ENCODE data around the gene DIS3L2.
A peak's percentile ranks its signal among the peaks of the same experiment; 100 is the strongest.

The DIS3L2 gene

GRCh38 chr2:231965102-231965501 is 3.6 kb downstream of the DIS3L2 start:
- no peak for DNase-seq (ENCODE audit: low spot score)
- no peaks in the 10 kb centered on the region for H3K27me3 ChIP-seq (ENCODE audit: insufficient read depth, poor library complexity, severe bottlenecking)
- no peaks in the 10 kb centered on the region for H3K9me3 ChIP-seq (ENCODE audit: severe bottlenecking)
- no peak overlapping the region for H3K27ac ChIP-seq (ENCODE audit: poor library complexity, severe bottlenecking)
- peaks cover 8% of the 10 kb centered on the region for H3K4me1 ChIP-seq (ENCODE audit: insufficient read depth, poor library complexity, severe bottlenecking)
- no peak overlapping the region for H3K4me3 ChIP-seq (ENCODE audit: severe bottlenecking)
- no peaks in the 10 kb centered on the region for H3K36me3 ChIP-seq (ENCODE audit: low read depth)
- TF ChIP-seq, protein P1, sequence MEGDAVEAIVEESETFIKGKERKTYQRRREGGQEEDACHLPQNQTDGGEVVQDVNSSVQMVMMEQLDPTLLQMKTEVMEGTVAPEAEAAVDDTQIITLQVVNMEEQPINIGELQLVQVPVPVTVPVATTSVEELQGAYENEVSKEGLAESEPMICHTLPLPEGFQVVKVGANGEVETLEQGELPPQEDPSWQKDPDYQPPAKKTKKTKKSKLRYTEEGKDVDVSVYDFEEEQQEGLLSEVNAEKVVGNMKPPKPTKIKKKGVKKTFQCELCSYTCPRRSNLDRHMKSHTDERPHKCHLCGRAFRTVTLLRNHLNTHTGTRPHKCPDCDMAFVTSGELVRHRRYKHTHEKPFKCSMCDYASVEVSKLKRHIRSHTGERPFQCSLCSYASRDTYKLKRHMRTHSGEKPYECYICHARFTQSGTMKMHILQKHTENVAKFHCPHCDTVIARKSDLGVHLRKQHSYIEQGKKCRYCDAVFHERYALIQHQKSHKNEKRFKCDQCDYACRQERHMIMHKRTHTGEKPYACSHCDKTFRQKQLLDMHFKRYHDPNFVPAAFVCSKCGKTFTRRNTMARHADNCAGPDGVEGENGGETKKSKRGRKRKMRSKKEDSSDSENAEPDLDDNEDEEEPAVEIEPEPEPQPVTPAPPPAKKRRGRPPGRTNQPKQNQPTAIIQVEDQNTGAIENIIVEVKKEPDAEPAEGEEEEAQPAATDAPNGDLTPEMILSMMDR (IDR thresholded peaks at IDR 0.05; ENCODE audit: poor library complexity, severe bottlenecking) = no peak
- ATAC-seq (ENCODE audit: low read depth) = no peak

- no peak overlapping the region for H3K4me3 ChIP-seq (ENCODE audit: severe bottlenecking)
- no peaks in the 10 kb centered on the region for H3K9me3 ChIP-seq (ENCODE audit: severe bottlenecking)
- H3K4me1 ChIP-seq (ENCODE audit: insufficient read depth, poor library complexity, severe bottlenecking) = peaks cover 3% of the 10 kb centered on the region
- no peaks in the 10 kb centered on the region for H3K27me3 ChIP-seq (ENCODE audit: insufficient read depth, poor library complexity, severe bottlenecking)
- H3K36me3 ChIP-seq (ENCODE audit: low read depth) = no peaks in the 10 kb centered on the region
- no peak overlapping the region for H3K27ac ChIP-seq (ENCODE audit: poor library complexity, severe bottlenecking)
- TF ChIP-seq, protein P1 (IDR thresholded peaks at IDR 0.05; ENCODE audit: poor library complexity, severe bottlenecking) = no peak
- ATAC-seq (ENCODE audit: low read depth) = no peak
- DNase-seq (ENCODE audit: low spot score) = no peak
Measured at GRCh38 chr2:231966886-231967285, 5.4 kb downstream of the DIS3L2 start.

DNA sequence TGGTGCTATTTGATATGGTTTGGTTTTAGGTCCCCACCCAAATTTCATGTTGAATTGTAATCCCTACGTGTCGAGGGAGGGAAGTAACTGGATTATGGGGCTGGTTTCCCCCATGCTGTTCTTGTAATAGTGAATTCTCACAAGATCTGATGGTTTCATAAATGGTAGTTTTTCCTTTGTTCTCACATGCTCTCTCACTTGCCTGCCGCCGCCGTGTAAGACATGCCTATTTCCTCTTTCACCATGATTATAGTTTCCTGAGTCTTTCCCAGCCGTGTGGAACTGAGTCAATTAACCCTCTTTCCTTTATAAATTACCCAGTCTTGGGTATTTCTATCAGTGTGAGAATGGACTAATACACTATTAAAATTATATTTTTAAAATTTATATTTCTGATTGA is 7.3 kb downstream of the DIS3L2 start:
- Histone ChIP-seq H3K27ac (ENCODE audit: poor library complexity, severe bottlenecking) (no peak overlapping the region), H3K9me3 (ENCODE audit: severe bottlenecking) (no peaks in the 10 kb centered on the region), H3K4me1 (ENCODE audit: insufficient read depth, poor library complexity, severe bottlenecking) (no peaks in the 10 kb centered on the region), H3K4me3 (ENCODE audit: severe bottlenecking) (no peak overlapping the region), H3K27me3 (ENCODE audit: insufficient read depth, poor library complexity, severe bottlenecking) (no peaks in the 10 kb centered on the region), H3K36me3 (ENCODE audit: low read depth) (no peaks in the 10 kb centered on the region)
- TF ChIP-seq, protein P1 (IDR thresholded peaks at IDR 0.05; ENCODE audit: poor library complexity, severe bottlenecking) = no peak
- ATAC-seq (ENCODE audit: low read depth) = no peak
- no peak for DNase-seq (ENCODE audit: low spot score)

DNA sequence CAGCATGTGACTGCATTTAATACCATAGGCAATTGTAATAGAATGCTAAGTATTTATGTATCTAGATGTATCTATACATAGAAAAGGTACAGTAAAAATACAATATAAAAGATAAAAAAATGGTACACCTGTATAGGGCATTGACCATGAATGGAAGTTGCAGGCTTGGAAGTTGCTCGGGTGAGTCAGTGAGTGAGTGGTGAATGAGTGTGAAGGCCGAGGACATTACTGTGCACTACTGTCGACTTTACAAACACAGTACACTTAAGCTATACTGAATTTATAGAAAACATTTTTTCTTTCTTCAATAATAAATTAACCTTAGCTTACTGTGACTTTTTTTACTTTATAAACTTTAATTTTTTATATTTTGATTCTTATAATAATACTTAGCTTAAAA is 8.9 kb downstream of the DIS3L2 start:
- no peak overlapping the region for H3K27ac ChIP-seq (ENCODE audit: poor library complexity, severe bottlenecking)
- ATAC-seq (ENCODE audit: low read depth) (peak; percentile 71; the same call in 2 of the 3 replicates), DNase-seq (ENCODE audit: low spot score) (no peak)
- H3K4me1 ChIP-seq (ENCODE audit: insufficient read depth, poor library complexity, severe bottlenecking) = no peaks in the 10 kb centered on the region
- no peaks in the 10 kb centered on the region for H3K27me3 ChIP-seq (ENCODE audit: insufficient read depth, poor library complexity, severe bottlenecking)
- no peaks in the 10 kb centered on the region for H3K36me3 ChIP-seq (ENCODE audit: low read depth)
- TF ChIP-seq, protein P1 (IDR thresholded peaks at IDR 0.05; ENCODE audit: poor library complexity, severe bottlenecking) = no peak
- no peaks in the 10 kb centered on the region for H3K9me3 ChIP-seq (ENCODE audit: severe bottlenecking)
- H3K4me3 ChIP-seq (ENCODE audit: severe bottlenecking) = no peak overlapping the region

DNA sequence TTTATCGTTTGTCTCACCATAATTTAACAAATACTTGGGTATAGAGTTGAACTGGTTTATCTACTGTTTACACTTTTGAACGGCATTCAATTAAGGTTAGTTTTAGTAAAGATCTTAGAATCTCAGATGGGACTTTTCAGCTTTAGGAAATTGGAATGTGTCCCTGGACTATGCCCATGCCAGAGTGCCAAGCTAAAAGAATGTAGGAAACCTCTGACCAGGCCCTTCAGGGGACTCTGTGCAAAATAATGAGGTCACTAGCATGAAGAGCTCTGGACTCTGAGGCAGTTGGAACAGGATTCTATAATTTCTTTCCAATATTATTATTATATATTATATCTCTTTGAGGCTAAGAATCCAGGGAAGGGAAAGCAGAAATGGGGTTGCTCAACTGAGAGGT is 13.5 kb downstream of the DIS3L2 start:
- Histone ChIP-seq H3K27me3 (ENCODE audit: insufficient read depth, poor library complexity, severe bottlenecking) (no peaks in the 10 kb centered on the region), H3K27ac (ENCODE audit: poor library complexity, severe bottlenecking) (no peak overlapping the region), H3K36me3 (ENCODE audit: low read depth) (no peaks in the 10 kb centered on the region), H3K4me3 (ENCODE audit: severe bottlenecking) (no peak overlapping the region), H3K9me3 (ENCODE audit: severe bottlenecking) (no peaks in the 10 kb centered on the region), H3K4me1 (ENCODE audit: insufficient read depth, poor library complexity, severe bottlenecking) (peaks cover 6% of the 10 kb centered on the region)
- no peak for ATAC-seq (ENCODE audit: low read depth)
- TF ChIP-seq, protein P1 (IDR thresholded peaks at IDR 0.05; ENCODE audit: poor library complexity, severe bottlenecking) = no peak
- DNase-seq (ENCODE audit: low spot score) = no peak
